H4 (cell line): ENCODE results near the gene TUB. TPM values are rescaled to one million over a fixed set of nuclear protein-coding genes. Genes with fewer than 3 reads are reported as not detected.

ENCODE experiments used
- DNase-seq: peaks from one replicate; pipeline ENCODE4 v3.0.0-alpha.2; 2015; ENCODE audit warnings: low spot score
- total RNA-seq: library from RNA; depleted of rRNA; stranded (reverse); fragments of >200 nt; shearing (Covaris generic); gene quantifications from 2 replicates; pipeline ENCODE4 v1.2.3, GENCODE V29; 2014; rRNA removed

The TUB gene
- total RNA-seq, 1 experiment from 2014 or later: 7.8 TPM

GRCh38 chr11:8106679-8107078 lies 25.7 kb downstream of the TUB start:
- DNase-seq: no peak

DNA sequence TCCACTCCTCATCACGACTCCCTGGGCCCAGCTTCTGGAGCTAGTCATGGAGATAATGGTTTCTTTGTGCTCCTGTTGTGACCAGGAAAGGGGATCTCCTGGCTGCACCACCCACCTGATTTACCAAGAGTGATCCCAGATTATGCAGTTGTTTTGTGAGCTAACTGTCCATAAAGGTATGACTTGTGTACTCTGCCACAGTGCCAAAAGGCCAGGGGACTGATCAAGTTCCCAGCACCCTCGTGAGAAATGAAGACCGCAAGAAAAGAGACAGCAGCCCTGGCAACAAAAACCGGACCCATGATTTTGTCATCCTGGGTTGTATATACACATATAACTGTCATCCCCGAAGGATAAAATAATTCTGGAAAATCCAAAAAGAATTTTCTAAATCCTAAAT lies 26.6 kb downstream of the TUB start:
- no peak for DNase-seq

- no peak for DNase-seq
Observed at GRCh38 chr11:8108421-8108820, 27.4 kb downstream of the TUB start.

DNA sequence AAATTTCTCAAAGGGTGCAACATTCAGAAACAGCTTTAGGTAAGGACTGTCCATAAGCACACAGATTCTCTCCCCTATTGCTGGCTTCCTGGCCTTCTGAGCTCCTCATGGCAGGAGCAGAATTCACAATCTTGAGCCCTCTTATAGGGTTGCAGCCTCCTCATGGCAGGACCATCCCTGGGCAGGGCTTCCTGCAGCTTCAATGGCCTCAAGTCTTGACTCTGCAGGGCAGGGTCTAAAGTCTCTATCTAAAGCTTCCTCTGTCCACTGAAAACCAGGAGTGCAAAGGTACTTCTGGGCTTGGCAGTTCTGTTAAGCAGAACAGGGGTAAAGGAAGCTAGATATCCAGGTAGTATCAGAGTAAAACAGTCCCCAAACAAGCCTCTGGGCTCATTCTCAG lies 28.7 kb downstream of the TUB start:
- DNase-seq: no peak

DNA sequence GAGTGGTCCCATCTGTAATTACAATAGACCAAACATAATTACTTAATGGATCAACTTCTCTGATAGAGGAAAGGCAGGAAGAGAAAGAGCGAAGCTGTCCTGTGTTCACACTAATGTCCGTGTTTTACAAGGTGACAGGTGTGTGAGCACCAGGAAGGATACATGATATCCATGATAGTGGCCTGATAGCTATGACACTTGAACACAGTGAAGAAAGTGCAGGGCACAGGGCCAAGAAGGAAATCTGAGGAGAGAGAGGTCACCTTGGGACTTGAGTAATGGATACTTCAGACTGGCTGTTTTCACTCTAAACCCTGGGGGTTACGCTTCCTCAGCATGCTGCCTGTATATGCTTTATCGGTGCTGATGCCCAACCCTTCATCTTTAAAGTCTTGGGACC lies 29.4 kb downstream of the TUB start:
- DNase-seq: no peak

DNA sequence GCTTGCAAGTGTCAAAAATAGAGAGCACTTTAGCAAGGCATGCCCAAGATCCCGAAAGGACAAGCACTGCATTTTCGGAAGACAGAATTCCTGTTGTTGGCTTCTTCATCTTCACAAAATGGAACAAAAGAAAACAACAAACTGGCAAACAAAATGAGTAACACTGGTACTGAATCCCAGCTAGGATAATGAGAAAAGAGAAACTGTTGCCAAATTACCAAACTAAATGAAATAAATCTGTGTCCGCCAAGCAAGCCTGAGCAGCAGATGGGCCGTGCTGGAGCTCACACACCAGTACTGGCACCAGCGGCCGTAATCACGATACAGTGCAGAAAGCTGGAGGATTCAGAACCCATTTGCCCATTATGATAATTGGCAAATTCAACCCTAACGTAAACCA lies 30.6 kb downstream of the TUB start:
- DNase-seq: no peak

GRCh38 chr11:8122173-8122764 lies 41.3 kb downstream of the TUB start:
- no peak for DNase-seq

DNA sequence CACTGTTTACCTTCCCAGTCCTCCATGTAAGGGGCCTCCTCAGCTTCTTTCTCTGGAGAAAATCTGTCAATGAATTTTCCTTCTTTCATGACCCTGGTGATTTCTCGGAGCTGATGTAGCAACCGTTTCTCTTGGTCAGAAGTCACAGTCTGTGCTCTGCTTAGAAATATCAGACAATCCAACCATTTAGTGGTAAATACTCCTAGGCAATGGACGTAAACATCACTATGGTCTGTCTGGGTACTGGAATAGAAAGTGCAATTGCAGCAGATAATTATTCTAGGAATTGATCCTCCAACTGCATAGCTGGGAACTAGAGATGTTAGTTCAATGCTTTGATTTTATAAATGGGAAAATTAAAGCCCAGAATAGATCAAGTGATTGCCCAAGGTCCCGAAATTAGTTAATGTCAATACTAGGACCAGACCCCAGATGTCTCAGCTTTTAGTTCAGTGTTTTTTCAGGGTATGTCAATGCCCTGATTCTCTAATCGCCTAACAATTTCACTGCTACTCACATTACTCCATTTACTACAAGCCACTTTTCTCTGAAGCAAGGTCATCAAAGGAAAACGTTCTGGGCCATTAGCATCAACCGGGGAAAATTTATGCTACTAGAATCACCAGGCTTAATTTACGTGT lies 45.8 kb downstream of the TUB start:
- no peak for DNase-seq

DNA sequence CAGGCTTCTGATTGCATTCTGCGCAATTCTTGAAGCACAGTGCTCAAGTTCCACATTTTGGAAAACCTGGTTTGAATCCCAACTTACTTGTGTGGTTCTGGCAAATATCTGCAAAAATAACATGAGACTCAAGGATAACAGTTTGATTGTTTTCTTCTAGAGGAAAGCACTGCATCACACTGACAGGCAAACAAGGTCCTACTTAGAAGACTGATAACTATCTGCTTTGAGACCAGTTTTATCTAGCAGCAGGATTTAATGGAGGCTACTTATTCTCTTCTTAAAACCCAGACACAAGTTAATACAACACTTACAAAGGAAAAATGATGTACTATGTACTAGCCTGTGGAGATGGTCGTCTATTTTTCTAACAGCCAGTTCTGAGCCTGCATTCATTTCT lies 46.4 kb downstream of the TUB start:
- no peak for DNase-seq

DNA sequence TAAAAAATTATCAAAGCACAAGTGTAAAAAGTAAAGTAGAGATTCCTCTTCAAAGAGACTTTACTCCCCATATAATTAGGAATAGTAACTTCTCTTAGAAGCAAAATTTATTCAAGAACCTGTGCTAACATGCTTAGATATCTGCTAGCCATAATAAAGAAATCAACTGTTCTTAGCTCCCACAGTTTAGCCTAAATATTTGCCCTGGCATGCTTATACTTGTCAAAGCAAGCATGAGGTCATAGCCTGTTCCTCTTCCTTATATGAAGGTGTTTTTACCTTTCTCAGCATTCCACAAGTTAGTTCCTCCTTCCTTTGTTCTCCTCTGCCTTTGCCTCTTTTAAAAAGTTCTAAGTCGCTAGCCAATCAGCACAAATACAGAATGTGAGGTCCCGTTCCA lies 57.5 kb downstream of the TUB start:
- DNase-seq: no peak

GRCh38 chr11:8149726-8150125 lies 68.7 kb downstream of the TUB start:
- no peak for DNase-seq

Other genes with a start within 250 kb of the TUB start
- gene OR10A6, start 149.9 kb upstream of the TUB start, total RNA-seq: not detected in 2 replicates
- not detected in 2 replicates for gene OR10A3, start 139.5 kb upstream of the TUB start, total RNA-seq
- gene NLRP10, start 115.8 kb upstream of the TUB start, total RNA-seq: not detected in 2 replicates
- gene EIF3F, start 93.9 kb upstream of the TUB start, total RNA-seq: 420 and 437 TPM in 2 replicates
- 0.80 and 1.1 TPM in 2 replicates for gene RIC3, start 87.8 kb downstream of the TUB start, total RNA-seq
- gene LMO1, start 182.7 kb downstream of the TUB start, total RNA-seq: 0.46 TPM in 1 of 2 replicates, not detected in the other